Endodermal cell (in vitro differentiated cells): ENCODE results near the gene NPTX1. TPM values are rescaled to one million over a fixed set of nuclear protein-coding genes. Genes with fewer than 3 reads are reported as not detected.

Experiments used
- DNase-seq: peaks from one replicate; pipeline ENCODE4 v3.0.0-alpha.2; 2017
- H3K27ac ChIP-seq: 2 replicates; pipeline ENCODE4 v1.5.1; 2013; ENCODE audit warnings: mild to moderate bottlenecking, low read depth, low read length, moderate library complexity
- H3K27me3 ChIP-seq: 2 replicates; pipeline ENCODE4 v1.6.1; 2013; ENCODE audit warnings: mild to moderate bottlenecking, low read length, moderate library complexity; ENCODE audit not compliant: insufficient read depth, control insufficient read depth, poor library complexity, severe bottlenecking
- H3K36me3 ChIP-seq: 2 replicates; pipeline ENCODE4 v1.7.0; 2013; ENCODE audit warnings: mild to moderate bottlenecking, low read length, moderate library complexity; ENCODE audit not compliant: control insufficient read depth, insufficient read depth
- H3K4me1 ChIP-seq: one replicate; pipeline ENCODE4 v1.7.0; 2013; ENCODE audit warnings: low read length; ENCODE audit not compliant: control insufficient read depth, insufficient read depth
- H3K4me3 ChIP-seq: 2 replicates; pipeline ENCODE4 v1.5.1; 2013; ENCODE audit warnings: mild to moderate bottlenecking, low read length, moderate library complexity
- H3K9ac ChIP-seq: 2 replicates; pipeline ENCODE4 v1.6.1; 2013; ENCODE audit warnings: mild to moderate bottlenecking, low read length, moderate library complexity; ENCODE audit not compliant: poor library complexity, severe bottlenecking; ENCODE audit errors: extremely low read depth
- H3K9me3 ChIP-seq: 2 replicates; pipeline ENCODE4 v1.6.1; 2013; ENCODE audit warnings: mild to moderate bottlenecking, low read length, moderate library complexity; ENCODE audit not compliant: control insufficient read depth
- H3K27ac Mint-ChIP-seq: 2 replicates; pipeline ENCODE4 v1.8.0; 2020; ENCODE audit warnings: mixed read lengths
- H3K27me3 Mint-ChIP-seq: 2 replicates; pipeline ENCODE4 v1.8.0; 2021; ENCODE audit warnings: mild to moderate bottlenecking, mixed read lengths; ENCODE audit not compliant: insufficient read depth
- H3K36me3 Mint-ChIP-seq: 2 replicates; pipeline ENCODE4 v1.8.0; 2020; ENCODE audit warnings: low read depth, mixed read lengths
- H3K4me1 Mint-ChIP-seq: 2 replicates; pipeline ENCODE4 v1.8.0; 2020; ENCODE audit warnings: mixed read lengths
- H3K4me3 Mint-ChIP-seq: 2 replicates; pipeline ENCODE4 v1.8.0; 2020; ENCODE audit warnings: mild to moderate bottlenecking, moderate library complexity, mixed read lengths
- H3K9me3 Mint-ChIP-seq: 2 replicates; pipeline ENCODE4 v1.8.0; 2020; ENCODE audit warnings: mild to moderate bottlenecking, mixed read lengths
- WGBS, 2 experiments: methylation state at CpG; one replicate each; pipeline versions ENCODE4 v1.1.5 to v1.1.7; 2013; ENCODE audit warnings: missing lambda C conversion rate in 2 of 2, mixed read lengths in 1 of 2; ENCODE audit not compliant: insufficient coverage in 1 of 2, insufficient read length in 1 of 2; 5-methylcytosine and 5-hydroxymethylcytosine counted together
- total RNA-seq, 2 donors: library from RNA; stranded (reverse); fragmentation: NEBNext Ultra II Directional in 1 of 2; extraction: Animal tissue kit (Norgen Biotek cat#: 25700) in 1 of 2; gene quantifications; 2 replicates in 1 of 2; 3 replicates in 1 of 2; pipeline ENCODE4 v1.2.1, GENCODE V29; 2021
- TF ChIP-seq, protein P1 (sequence below): fragments of 200-600 bp; sonication (generic); conservative IDR thresholded peaks from 2 replicates; pipeline ENCODE4 v1.5.0; 2021; ENCODE audit warnings: antibody characterized with exemption, mild to moderate bottlenecking

NPTX1 gene
- total RNA-seq, 2 donors from 2014 or later: 0.24 to 2.3 TPM

DNA sequence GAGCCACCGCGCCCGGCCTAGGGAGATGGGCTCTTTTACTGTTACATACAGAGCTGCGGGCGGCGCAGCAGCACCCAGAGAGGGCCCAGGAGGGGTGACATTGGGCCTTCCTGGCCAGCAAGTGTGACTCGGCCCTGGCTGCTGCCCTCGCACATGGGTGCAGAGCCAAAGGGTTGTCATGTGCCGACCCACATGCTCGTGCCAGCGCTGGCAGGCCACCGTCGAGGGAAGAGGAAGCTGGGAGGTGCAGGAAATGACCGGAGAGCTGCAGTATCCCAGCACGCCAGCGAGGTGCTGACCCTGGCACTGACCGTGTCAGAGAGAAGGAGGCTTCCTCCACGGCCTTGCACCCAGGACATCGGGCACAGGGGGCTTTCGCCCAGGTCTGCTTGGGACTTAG is 53.4 kb downstream of the NPTX1 start:
- 93 to 95% methylated on average over 16 to 20 of the region's 20 CpGs for WGBS, 2 experiments
- Histone ChIP-seq H3K27me3 (no peaks in the 10 kb centered on the region), H3K36me3 (peaks cover 10% of the 10 kb centered on the region), H3K9ac (no peak overlapping the region), H3K9me3 (no peaks in the 10 kb centered on the region), H3K4me1 (peaks cover 5% of the 10 kb centered on the region), H3K27ac (no peak overlapping the region), H3K4me3 (no peak overlapping the region)
- H3K4me3 Mint-ChIP-seq: no peak overlapping the region
- H3K9me3 Mint-ChIP-seq: no peaks in the 10 kb centered on the region
- H3K36me3 Mint-ChIP-seq: peaks cover 18% of the 10 kb centered on the region
- H3K27ac Mint-ChIP-seq: no peak overlapping the region
- H3K27me3 Mint-ChIP-seq: no peaks in the 10 kb centered on the region
- TF ChIP-seq, protein P1, sequence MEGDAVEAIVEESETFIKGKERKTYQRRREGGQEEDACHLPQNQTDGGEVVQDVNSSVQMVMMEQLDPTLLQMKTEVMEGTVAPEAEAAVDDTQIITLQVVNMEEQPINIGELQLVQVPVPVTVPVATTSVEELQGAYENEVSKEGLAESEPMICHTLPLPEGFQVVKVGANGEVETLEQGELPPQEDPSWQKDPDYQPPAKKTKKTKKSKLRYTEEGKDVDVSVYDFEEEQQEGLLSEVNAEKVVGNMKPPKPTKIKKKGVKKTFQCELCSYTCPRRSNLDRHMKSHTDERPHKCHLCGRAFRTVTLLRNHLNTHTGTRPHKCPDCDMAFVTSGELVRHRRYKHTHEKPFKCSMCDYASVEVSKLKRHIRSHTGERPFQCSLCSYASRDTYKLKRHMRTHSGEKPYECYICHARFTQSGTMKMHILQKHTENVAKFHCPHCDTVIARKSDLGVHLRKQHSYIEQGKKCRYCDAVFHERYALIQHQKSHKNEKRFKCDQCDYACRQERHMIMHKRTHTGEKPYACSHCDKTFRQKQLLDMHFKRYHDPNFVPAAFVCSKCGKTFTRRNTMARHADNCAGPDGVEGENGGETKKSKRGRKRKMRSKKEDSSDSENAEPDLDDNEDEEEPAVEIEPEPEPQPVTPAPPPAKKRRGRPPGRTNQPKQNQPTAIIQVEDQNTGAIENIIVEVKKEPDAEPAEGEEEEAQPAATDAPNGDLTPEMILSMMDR: no peak
- DNase-seq: no peak
- peaks cover 4% of the 10 kb centered on the region for H3K4me1 Mint-ChIP-seq

DNA sequence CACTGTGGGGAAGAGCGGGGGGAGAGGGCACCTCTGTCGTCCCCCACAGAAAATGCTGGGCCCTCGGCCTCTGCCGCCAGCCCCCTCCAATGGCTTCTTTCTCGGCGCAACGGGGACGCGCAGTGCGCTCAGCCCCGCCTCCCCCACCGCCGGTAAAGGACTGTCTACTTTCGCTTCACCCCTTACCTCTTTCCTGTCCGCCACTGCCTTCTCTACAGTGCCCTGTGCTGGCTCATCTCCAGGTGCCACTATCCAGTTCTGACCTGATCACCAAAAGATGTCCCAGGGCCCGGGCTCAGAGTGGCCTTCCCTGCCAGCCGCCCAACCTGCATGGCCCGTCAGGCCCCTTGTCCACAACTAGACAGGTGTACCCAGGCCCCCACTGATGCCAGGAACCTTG is 54.1 kb downstream of the NPTX1 start:
- H3K4me3 ChIP-seq: no peak overlapping the region
- no peak overlapping the region for H3K27ac ChIP-seq
- peaks cover 3% of the 10 kb centered on the region for H3K4me1 ChIP-seq
- DNase-seq: no peak
- TF ChIP-seq, protein P1: no peak
- Mint-ChIP-seq H3K4me3 (no peak overlapping the region), H3K27ac (no peak overlapping the region), H3K4me1 (peaks cover 4% of the 10 kb centered on the region), H3K27me3 (no peaks in the 10 kb centered on the region), H3K9me3 (no peaks in the 10 kb centered on the region), H3K36me3 (peaks cover 25% of the 10 kb centered on the region)
- WGBS, 2 experiments: 93 to 97% methylated on average over 17 to 18 of the region's 18 CpGs
- H3K36me3 ChIP-seq: peaks cover 17% of the 10 kb centered on the region
- no peak overlapping the region for H3K9ac ChIP-seq
- H3K9me3 ChIP-seq: no peaks in the 10 kb centered on the region
- no peaks in the 10 kb centered on the region for H3K27me3 ChIP-seq

DNA sequence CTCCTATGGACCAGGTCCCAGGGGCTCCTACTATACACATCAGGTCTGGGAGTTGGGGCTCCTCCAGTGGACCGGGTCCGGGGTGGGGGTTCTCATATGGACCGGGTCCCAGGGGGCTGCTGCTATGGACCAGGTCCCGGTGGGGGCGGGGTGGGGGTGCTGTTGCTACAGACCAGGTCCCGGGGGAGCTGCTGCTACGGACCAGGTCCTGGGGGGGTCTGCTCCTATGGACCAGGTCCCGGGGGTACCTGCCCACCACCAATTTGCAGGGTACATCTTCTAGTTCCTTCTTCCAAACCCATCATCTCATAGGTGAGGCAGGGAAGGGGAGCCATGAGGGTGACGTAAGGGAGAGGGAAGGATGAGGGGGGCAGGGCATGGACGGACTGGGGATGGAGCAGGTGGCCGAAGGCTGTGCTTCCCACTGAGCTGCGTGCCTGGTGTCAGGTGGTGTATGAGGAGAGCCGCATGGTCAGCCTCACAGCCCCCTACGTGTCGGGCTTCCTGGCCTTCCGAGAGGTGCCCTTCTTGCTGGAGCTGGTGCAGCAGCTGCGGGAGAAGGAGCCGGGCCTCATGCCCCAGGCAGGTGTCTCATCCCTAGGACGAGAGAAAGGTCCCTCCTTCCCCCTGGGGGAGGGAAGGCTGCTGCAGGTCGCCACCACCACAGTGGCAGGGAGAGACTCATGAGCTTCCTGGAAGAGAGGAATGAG is 54.9 kb downstream of the NPTX1 start:
- Histone ChIP-seq H3K4me3 (no peak overlapping the region), H3K9me3 (no peaks in the 10 kb centered on the region), H3K27me3 (no peaks in the 10 kb centered on the region), H3K27ac (no peak overlapping the region), H3K4me1 (no peaks in the 10 kb centered on the region), H3K9ac (no peak overlapping the region), H3K36me3 (peaks cover 23% of the 10 kb centered on the region)
- peaks cover 30% of the 10 kb centered on the region for H3K36me3 Mint-ChIP-seq
- no peaks in the 10 kb centered on the region for H3K4me1 Mint-ChIP-seq
- WGBS, 2 experiments: 93 to 98% methylated on average over 6 to 20 of the region's 20 CpGs
- H3K4me3 Mint-ChIP-seq: no peak overlapping the region
- no peak overlapping the region for H3K27ac Mint-ChIP-seq
- H3K27me3 Mint-ChIP-seq: no peaks in the 10 kb centered on the region
- TF ChIP-seq, protein P1: no peak
- DNase-seq: no peak
- no peaks in the 10 kb centered on the region for H3K9me3 Mint-ChIP-seq
